Measurements from ENCODE around the gene KSR1.

- TF ChIP-seq POLR2AphosphoS5 (IDR thresholded peaks at IDR 0.05; ENCODE audit: insufficient read depth in 1 of 2, low read depth in 1 of 2) (no peak), CTCF (IDR thresholded peaks at IDR 0.05) (no peak)
Measured at GRCh38 chr17:27511168-27511883, 55.1 kb downstream of the KSR1 start.

All from vagina (tissue), 2 donors.